H1 (cell line): ENCODE data around the gene FAM151A. TPM values are rescaled to one million over a fixed set of nuclear protein-coding genes. Genes with fewer than 3 reads are reported as not detected.
A peak's percentile ranks its signal among the peaks of the same experiment; 100 is the strongest.

Experiments used
- CTCF ChIA-PET: fragments of 300-600 bp; sonication (Branson Sonifier 250); formaldehyde crosslinking; loops from one replicate; lab custom pipeline; 2021; ENCODE audit not compliant: partially characterized antibody; lab: Charles Lee
- POLR2A ChIA-PET: fragments of 300-600 bp; sonication (Branson Sonifier 250); formaldehyde crosslinking; loops from one replicate; lab custom pipeline; 2021; ENCODE audit warnings: inconsistent platforms; ENCODE audit not compliant: partially characterized antibody; lab: Charles Lee
- DNase-seq, 2 experiments: peaks; one replicate each; pipeline versions ENCODE4 v3.0.0 to v3.0.0-alpha.2; 2010 to 2022; ENCODE audit warnings: low spot score in 2 of 2, low read depth in 1 of 2, mixed read lengths in 1 of 2
- FAIRE-seq: peaks from 2 replicates; lab custom pipeline; 2011; peaks lifted over from hg19 to GRCh38; lab: Jason Lieb, UNC
- H2AFZ ChIP-seq: 2 replicates; pipeline ENCODE4 v1.8.1; 2012; ENCODE audit warnings: low read length, inconsistent platforms
- H2AK5ac ChIP-seq: 2 replicates; pipeline ENCODE4 v1.6.1; 2013; ENCODE audit warnings: low read depth, low read length
- H2BK120ac ChIP-seq: replicated peaks from 2 replicates; pipeline ENCODE3; 2013; ENCODE audit warnings: low read depth, low read length, inconsistent platforms
- H2BK12ac ChIP-seq: 2 replicates; pipeline ENCODE4 v1.6.1; 2013; ENCODE audit warnings: low read depth, low read length
- H2BK15ac ChIP-seq: 2 replicates; pipeline ENCODE4 v1.6.1; 2013; ENCODE audit warnings: low read length
- H2BK20ac ChIP-seq: 2 replicates; pipeline ENCODE4 v1.6.1; 2013; ENCODE audit warnings: low read length
- H2BK5ac ChIP-seq: 2 replicates; pipeline ENCODE4 v1.6.1; 2013; ENCODE audit warnings: low read depth, low read length
- H3K14ac ChIP-seq: 2 replicates; pipeline ENCODE4 v1.6.1; 2013; ENCODE audit warnings: inconsistent platforms; ENCODE audit not compliant: insufficient read length
- H3K18ac ChIP-seq: 2 replicates; pipeline ENCODE4 v1.6.1; 2013; ENCODE audit warnings: low read length; ENCODE audit errors: extremely low read depth
- H3K23ac ChIP-seq: 2 replicates; pipeline ENCODE4 v1.6.1; 2013; ENCODE audit warnings: inconsistent platforms; ENCODE audit not compliant: insufficient read length
- H3K23me2 ChIP-seq: 2 replicates; pipeline ENCODE4 v1.6.1; 2013; ENCODE audit warnings: low read depth, low read length
- H3K27ac ChIP-seq: 2 replicates; pipeline ENCODE4 v1.6.1; 2011; ENCODE audit warnings: low read depth, low read length, inconsistent platforms
- H3K27me3 ChIP-seq, 4 experiments: replicated peaks in 1 of 4; 1 replicate in 1 of 4; 2 replicates in 3 of 4; pipeline versions ENCODE4 v1.6.1 to v1.8.1; 2011 to 2013; ENCODE audit warnings: low read length in 3 of 4, mild to moderate bottlenecking in 3 of 4, inconsistent platforms in 2 of 4, mixed read lengths in 2 of 4, moderate library complexity in 1 of 4; ENCODE audit not compliant: control insufficient read depth in 3 of 4, insufficient read depth in 3 of 4; ENCODE audit errors: extremely low read depth in 1 of 4
- H3K36me3 ChIP-seq, 4 experiments: 2 replicates each; pipeline versions ENCODE4 v1.6.1 to v1.8.1; 2011 to 2013; ENCODE audit warnings: mild to moderate bottlenecking in 4 of 4, low read length in 3 of 4, moderate library complexity in 2 of 4, control low read depth in 1 of 4, inconsistent platforms in 1 of 4; ENCODE audit not compliant: insufficient read depth in 4 of 4, control insufficient read depth in 2 of 4
- H3K4ac ChIP-seq: replicated peaks from 2 replicates; pipeline ENCODE3; 2013; ENCODE audit warnings: low read length, low read depth, mixed read lengths, inconsistent platforms; ENCODE audit not compliant: insufficient read length
- H3K4me1 ChIP-seq, 4 experiments: replicated peaks in 1 of 4; 1 replicate in 1 of 4; 2 replicates in 3 of 4; pipeline versions ENCODE4 v1.6.1 to v1.8.1; 2011 to 2013; ENCODE audit warnings: low read length in 3 of 4, inconsistent platforms in 2 of 4, mixed read lengths in 1 of 4; ENCODE audit not compliant: insufficient read depth in 4 of 4, control insufficient read depth in 3 of 4
- H3K4me2 ChIP-seq, 2 experiments: 2 replicates each; pipeline versions ENCODE4 v1.6.1 to v1.8.1; 2011 to 2013; ENCODE audit warnings: low read depth in 2 of 2, low read length in 2 of 2, control low read depth in 1 of 2, inconsistent platforms in 1 of 2, mild to moderate bottlenecking in 1 of 2; ENCODE audit not compliant: insufficient read depth in 1 of 2
- H3K4me3 ChIP-seq, 4 experiments: fragments of 200-600, 300-600 bp in 1 of 4; sonication (generic), shearing (Covaris generic), sonication (Bioruptor Twin) in 1 of 4; 2 replicates each; pipeline versions ENCODE4 v1.5.1 to v1.8.1; 2011 to 2016; ENCODE audit warnings: low read length in 4 of 4, low read depth in 3 of 4, control low read depth in 2 of 4, inconsistent platforms in 2 of 4, mild to moderate bottlenecking in 2 of 4, mixed read lengths in 1 of 4, moderate library complexity in 1 of 4; ENCODE audit not compliant: insufficient read depth in 2 of 4; ENCODE audit errors: extremely low read depth in 1 of 4
- H3K56ac ChIP-seq: replicated peaks from 2 replicates; pipeline ENCODE3; 2013; ENCODE audit warnings: low read depth, mild to moderate bottlenecking, mixed read lengths, low read length, inconsistent platforms; ENCODE audit not compliant: insufficient read length
- H3K79me1 ChIP-seq: 2 replicates; pipeline ENCODE4 v1.6.1; 2013; ENCODE audit warnings: low read depth, low read length, control low read depth
- H3K79me2 ChIP-seq, 2 experiments: 2 replicates each; pipeline versions ENCODE4 v1.6.1 to v1.8.1; 2012 to 2013; ENCODE audit warnings: low read length in 2 of 2, mild to moderate bottlenecking in 2 of 2, inconsistent platforms in 1 of 2; ENCODE audit not compliant: insufficient read depth in 2 of 2, control insufficient read depth in 1 of 2
- H3K9ac ChIP-seq, 4 experiments: replicated peaks in 1 of 4; 1 replicate in 1 of 4; 2 replicates in 3 of 4; pipeline versions ENCODE4 v1.6.1 to v1.8.1; 2011 to 2013; ENCODE audit warnings: low read depth in 3 of 4, low read length in 3 of 4, control low read depth in 2 of 4, mild to moderate bottlenecking in 2 of 4, moderate library complexity in 2 of 4, inconsistent platforms in 1 of 4; ENCODE audit errors: extremely low read depth in 1 of 4
- H3K9me3 ChIP-seq, 2 experiments: 2 replicates each; pipeline versions ENCODE4 v1.6.1 to v1.8.1; 2012 to 2013; ENCODE audit warnings: mild to moderate bottlenecking in 2 of 2, moderate library complexity in 2 of 2, control low read depth in 1 of 2, inconsistent platforms in 1 of 2, low read depth in 1 of 2, low read length in 1 of 2, mixed read lengths in 1 of 2; ENCODE audit not compliant: insufficient read depth in 2 of 2
- H4K20me1 ChIP-seq, 2 experiments: replicated peaks in 1 of 2; 2 replicates each; pipeline versions ENCODE3 to v1.8.1; 2011 to 2013; ENCODE audit warnings: inconsistent platforms in 2 of 2, low read length in 2 of 2, mild to moderate bottlenecking in 1 of 2; ENCODE audit not compliant: insufficient read depth in 2 of 2, control insufficient read depth in 1 of 2
- H4K5ac ChIP-seq: 2 replicates; pipeline ENCODE4 v1.6.1; 2013; ENCODE audit warnings: low read length, low read depth, mixed read lengths, inconsistent platforms; ENCODE audit not compliant: insufficient read length
- H4K8ac ChIP-seq: 2 replicates; pipeline ENCODE4 v1.8.0; 2013; ENCODE audit warnings: mild to moderate bottlenecking, moderate library complexity, low read length, inconsistent platforms; ENCODE audit not compliant: insufficient read depth; ENCODE audit errors: extremely low read depth
- H4K91ac ChIP-seq: replicated peaks from 2 replicates; pipeline ENCODE3; 2013; ENCODE audit warnings: low read length, mixed read lengths, inconsistent platforms; ENCODE audit not compliant: insufficient read length
- CEBPB ChIP-seq: IDR thresholded peaks from 2 replicates; pipeline ENCODE4 v1.6.1; 2012; ENCODE audit warnings: low read depth, low read length
- CHD2 ChIP-seq: IDR thresholded peaks from 2 replicates; pipeline ENCODE4 v1.6.1; 2012; ENCODE audit warnings: low read length, improper control_type of control experiment
- HDAC2 ChIP-seq, 2 experiments: fragments of 300-600 bp in 1 of 2; sonication (generic) in 1 of 2; IDR thresholded peaks; 2 replicates each; pipeline ENCODE4 v1.6.1; 2011 to 2012; ENCODE audit warnings: low read depth in 2 of 2, low read length in 2 of 2, mild to moderate bottlenecking in 2 of 2, moderate library complexity in 2 of 2, borderline replicate concordance in 1 of 2, inconsistent platforms in 1 of 2
- JUND ChIP-seq: IDR thresholded peaks from 2 replicates; pipeline ENCODE4 v1.6.1; 2011; ENCODE audit warnings: mild to moderate bottlenecking, improper control_type of control experiment, low read length
- POU5F1 ChIP-seq: IDR thresholded peaks from 2 replicates; pipeline ENCODE4 v1.6.1; 2011; ENCODE audit warnings: low read depth, mild to moderate bottlenecking, low read length, moderate library complexity
- RBBP5 ChIP-seq: IDR thresholded peaks from 2 replicates; pipeline ENCODE4 v1.7.1; 2012; ENCODE audit warnings: low read depth, mild to moderate bottlenecking, inconsistent platforms, low read length, moderate library complexity, borderline replicate concordance
- SAP30 ChIP-seq: fragments of 300-600 bp; sonication (generic); IDR thresholded peaks from 2 replicates; pipeline ENCODE4 v1.7.1; 2012; ENCODE audit warnings: low read length, moderate library complexity, mild to moderate bottlenecking, inconsistent platforms; ENCODE audit not compliant: insufficient read depth, insufficient replicate concordance
- SIX5 ChIP-seq: IDR thresholded peaks from 2 replicates; pipeline ENCODE4 v1.6.1; 2011; ENCODE audit warnings: mild to moderate bottlenecking, low read depth, low read length
- SP1 ChIP-seq: IDR thresholded peaks from 2 replicates; pipeline ENCODE4 v1.6.1; 2011; ENCODE audit warnings: low read depth, low read length
- SRF ChIP-seq: IDR thresholded peaks from 2 replicates; pipeline ENCODE4 v1.6.1; 2011; ENCODE audit warnings: mild to moderate bottlenecking, low read depth, low read length, moderate library complexity
- WGBS, 2 experiments: shearing (Covaris generic) in 1 of 2; methylation state at CpG; one replicate each; pipeline versions ENCODE4 v1.1.6 to v1.1.7; 2013 to 2015; ENCODE audit warnings: low lambda C conversion rate in 2 of 2, mixed read lengths in 2 of 2, inconsistent platforms in 1 of 2, low coverage in 1 of 2, missing lambda C conversion rate in 1 of 2; ENCODE audit not compliant: insufficient replicate concordance in 2 of 2, insufficient coverage in 1 of 2, insufficient read length in 1 of 2; ENCODE audit errors: extremely low coverage in 1 of 2, missing lambda C conversion rate in 1 of 2; 5-methylcytosine and 5-hydroxymethylcytosine counted together
- polyA plus RNA-seq, 7 experiments: library from polyadenylated mRNA; depleted of rRNA in 3 of 7; stranded (reverse) in 5 of 7; unstranded in 2 of 7; fragments of >200 nt in 5 of 7; fragments of 200-250 nt in 2 of 7; gene quantifications; 1 replicate in 5 of 7; 2 replicates in 1 of 7; 4 replicates in 1 of 7; pipeline versions ENCODE4 v1.2.1 to v1.2.3, GENCODE V29; 2011 to 2013; ENCODE audit warnings: missing spikeins in 2 of 7, mixed read lengths in 2 of 7
- total RNA-seq: library from RNA; stranded (reverse); fragmentation: NEBNext Ultra II Directional; extraction: Animal tissue kit (Norgen Biotek cat#: 25700); gene quantifications from 2 replicates; pipeline ENCODE4 v1.2.1, GENCODE V29; 2021

The FAM151A gene
- total and polyA plus RNA-seq, 2 of the 8 experiments (the other 6 are each of a cell fraction or from before 2014, with no cell fraction given): not detected

DNA sequence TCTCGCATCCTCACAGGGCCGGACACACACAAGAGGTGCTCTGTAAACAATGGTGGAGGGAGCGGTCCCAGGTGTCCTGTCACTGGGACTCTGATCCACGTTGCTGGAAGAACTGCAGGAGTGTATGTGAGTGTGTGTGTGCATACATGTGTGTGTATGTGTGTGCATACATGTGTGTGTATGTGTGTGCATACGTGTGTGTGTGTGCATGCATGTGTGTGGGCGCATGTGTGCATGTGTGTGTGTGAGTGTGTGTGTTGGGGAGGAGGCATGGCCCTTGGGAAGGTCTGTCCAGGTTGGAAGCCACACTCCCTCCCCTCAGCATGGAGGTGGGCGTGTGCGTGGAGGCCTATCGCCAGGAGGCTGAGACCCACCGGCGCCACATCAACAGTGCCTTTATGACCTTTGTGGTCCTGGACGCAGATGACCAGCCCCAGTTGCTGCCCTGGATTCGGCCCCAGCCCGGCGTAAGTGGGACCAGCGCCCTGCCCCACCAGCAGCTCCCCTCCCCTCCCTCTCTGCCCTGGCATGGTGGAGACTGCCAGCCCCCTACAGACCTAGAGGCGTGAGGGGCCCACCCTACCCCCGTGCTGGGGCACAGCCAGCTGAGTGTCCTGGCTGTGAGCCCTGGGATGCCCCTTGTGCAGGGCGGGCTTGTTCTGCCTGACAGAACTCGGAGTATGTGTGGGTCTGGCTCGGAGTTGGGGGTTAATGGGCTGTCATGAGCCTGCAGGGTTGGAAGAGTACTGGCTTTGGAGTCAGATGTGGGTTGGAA, 22.2 kb downstream of the FAM151A start:
- Histone ChIP-seq H3K9ac (no peak overlapping the region), H2AK5ac (peak overlapping the region; percentile 60; the same call in 1 of the 2 replicates), H2BK120ac (no peak overlapping the region), H3K23me2 (no peaks in the 10 kb centered on the region), H3K14ac (no peak overlapping the region), H2BK20ac (no peak overlapping the region), H3K79me1 (no peaks in the 10 kb centered on the region), H2AFZ (no peak overlapping the region), H4K8ac (no peak overlapping the region), H4K5ac (no peak overlapping the region), H3K27me3 (no peaks in the 10 kb centered on the region), H3K4me2 (no peak overlapping the region), H3K79me2 (no peaks in the 10 kb centered on the region), H4K20me1 (peaks cover 0 to 4% of the 10 kb centered on the region in 2 experiments), H3K4me1 (no peaks in the 10 kb centered on the region; a peak in 1 of 7 replicates), H2BK12ac (no peak overlapping the region), H3K9me3 (no peaks in the 10 kb centered on the region), H2BK5ac (peak overlapping the region; percentile 28), H3K4ac (no peak overlapping the region), H3K18ac (no peak overlapping the region), H3K27ac (no peak overlapping the region), H3K23ac (no peak overlapping the region), H3K36me3 (no peaks in the 10 kb centered on the region), H2BK15ac (peak overlapping the region; percentile 6; the same call in 1 of the 2 replicates), H3K56ac (no peak overlapping the region), H3K4me3 (no peak overlapping the region), H4K91ac (no peak overlapping the region)
- TF ChIP-seq SAP30 (no peak), SIX5 (no peak), RBBP5 (no peak), POU5F1 (no peak), SRF (no peak), HDAC2 (IDR thresholded peaks at IDR 0.05; ENCODE audit: borderline replicate concordance in 1 of 2, low read depth in 2 of 2, low read length in 2 of 2) (no peak), CHD2 (no peak), CEBPB (no peak), JUND (no peak), SP1 (no peak)
- POLR2A ChIA-PET: interaction anchor here (1.1 kb wide), 1 partner anchor 12 kb away, joined by 3 read pairs; no protein-coding TSS in a partner anchor
- DNase-seq: no peak
- 87% methylated on average over 12 of the region's 21 CpGs; no CpG with 5 or more reads in 1 of the 2 experiments for WGBS, 2 experiments
- CTCF ChIA-PET: no interaction called here
- no peak for FAIRE-seq
